Measurements from ENCODE around the gene CD300LG.
"Not testable (repeated sequence)": the region's sequence is repeated elsewhere in the genome, so short reads cannot be mapped to it uniquely, and the experiment has no call there.

The CD300LG gene, protein sequence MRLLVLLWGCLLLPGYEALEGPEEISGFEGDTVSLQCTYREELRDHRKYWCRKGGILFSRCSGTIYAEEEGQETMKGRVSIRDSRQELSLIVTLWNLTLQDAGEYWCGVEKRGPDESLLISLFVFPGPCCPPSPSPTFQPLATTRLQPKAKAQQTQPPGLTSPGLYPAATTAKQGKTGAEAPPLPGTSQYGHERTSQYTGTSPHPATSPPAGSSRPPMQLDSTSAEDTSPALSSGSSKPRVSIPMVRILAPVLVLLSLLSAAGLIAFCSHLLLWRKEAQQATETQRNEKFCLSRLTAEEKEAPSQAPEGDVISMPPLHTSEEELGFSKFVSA

DNA sequence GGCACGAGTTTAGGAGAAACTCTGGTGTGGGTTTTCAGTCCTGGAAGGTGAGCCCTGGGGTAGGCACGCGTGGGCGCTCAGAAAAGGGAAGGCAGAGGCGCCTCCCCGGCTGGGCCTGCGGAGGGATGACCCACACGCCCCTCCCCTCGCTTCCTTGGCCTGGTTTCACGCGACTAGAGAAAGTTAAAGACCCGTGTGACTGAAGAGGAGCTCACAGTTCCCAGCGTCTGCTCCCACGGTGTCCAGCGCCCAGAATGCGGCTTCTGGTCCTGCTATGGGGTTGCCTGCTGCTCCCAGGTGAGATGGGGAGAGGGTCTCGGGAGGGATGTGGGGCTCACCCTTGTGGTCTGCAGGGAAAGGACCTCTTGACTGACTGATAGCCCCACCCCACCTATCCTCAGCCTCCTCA, at the start of gene CD300LG:
CD300LG (plus strand) TSS at position 214 of the 409 bp plus-strand sequence; CDS start at position 255, 41 bp downstream.
- no peak within 1 kb of the TSS for H3K4me3 ChIP-seq (ENCODE audit: low read depth in 1 of 2, low read length in 2 of 2)
- no peak within 1 kb of the TSS for H3K9ac ChIP-seq (ENCODE audit: low read length)
- no peak within 1 kb of the TSS for H3K27ac ChIP-seq (ENCODE audit: low read depth, low read length)
- H3K4me1 ChIP-seq (ENCODE audit: insufficient read depth, low read length), result no peaks in the 10 kb centered on the region
- no peaks in the 10 kb centered on the region for H3K9me3 ChIP-seq (ENCODE audit: low read length)
- H3K36me3 ChIP-seq (ENCODE audit: insufficient read depth, low read length), result no peaks in the 10 kb centered on the region
- H3K27me3 ChIP-seq (ENCODE audit: control insufficient read depth in 1 of 2, insufficient read depth in 2 of 2, low read length in 2 of 2), result peaks cover 0 to 5% of the 10 kb centered on the region in 2 donors

DNA sequence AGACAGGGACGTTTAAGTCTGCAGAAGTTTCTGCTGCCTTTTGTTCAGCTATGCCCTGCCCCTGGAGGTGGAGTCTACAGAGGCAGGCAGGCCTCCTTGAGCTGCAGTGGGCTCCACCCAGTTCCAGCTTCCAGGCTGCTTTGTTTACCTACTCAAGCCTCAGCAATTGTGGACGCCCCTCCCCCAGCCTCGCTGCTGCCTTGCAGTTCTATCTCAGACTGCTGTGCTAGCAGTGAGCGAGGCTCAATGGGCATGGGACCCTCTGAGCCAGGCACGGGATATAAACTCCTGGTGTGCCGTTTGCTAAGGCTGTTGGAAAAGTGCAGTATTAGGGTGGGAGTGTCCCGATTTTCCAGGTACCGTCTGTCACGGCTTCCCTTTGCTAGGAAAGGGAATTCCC, 49.0 kb upstream of the CD300LG start:
- not testable (repeated sequence) for H3K9ac ChIP-seq (ENCODE audit: low read length); H3K27ac ChIP-seq (ENCODE audit: low read depth, low read length); H3K9me3 ChIP-seq (ENCODE audit: low read length); H3K36me3 ChIP-seq (ENCODE audit: insufficient read depth, low read length); H3K4me1 ChIP-seq (ENCODE audit: insufficient read depth, low read length); H3K4me3 ChIP-seq (ENCODE audit: low read depth in 1 of 2, low read length in 2 of 2); H3K27me3 ChIP-seq (ENCODE audit: control insufficient read depth in 1 of 2, insufficient read depth in 2 of 2, low read length in 2 of 2)

GRCh38 chr17:43799047-43799446, 47.9 kb upstream of the CD300LG start:
- Histone ChIP-seq H3K9ac (ENCODE audit: low read length) (no peak overlapping the region), H3K4me3 (ENCODE audit: low read depth in 1 of 2, low read length in 2 of 2) (no peak overlapping the region), H3K9me3 (ENCODE audit: low read length) (no peaks in the 10 kb centered on the region), H3K27ac (ENCODE audit: low read depth, low read length) (no peak overlapping the region), H3K27me3 (ENCODE audit: control insufficient read depth in 1 of 2, insufficient read depth in 2 of 2, low read length in 2 of 2) (no peaks in the 10 kb centered on the region), H3K36me3 (ENCODE audit: insufficient read depth, low read length) (no peaks in the 10 kb centered on the region), H3K4me1 (ENCODE audit: insufficient read depth, low read length) (no peaks in the 10 kb centered on the region)

DNA sequence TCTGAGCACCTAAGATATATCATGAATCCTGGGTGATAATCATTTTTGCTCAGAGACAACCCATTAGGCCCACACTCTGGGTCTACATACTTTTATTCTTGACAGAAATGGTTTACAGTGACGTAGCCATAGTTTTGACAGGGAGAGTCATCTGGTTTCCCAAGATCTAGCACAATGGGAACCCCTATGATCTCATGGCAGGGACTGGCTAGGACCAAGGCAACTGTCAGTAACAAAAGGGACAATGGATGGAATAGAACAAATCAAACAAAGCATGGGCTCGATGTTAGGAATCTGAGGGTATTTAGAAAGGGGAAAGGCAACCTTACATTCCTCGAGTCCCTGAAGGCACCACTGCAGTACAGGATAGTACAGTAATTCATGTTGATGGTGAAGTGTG, 46.2 kb upstream of the CD300LG start:
- H3K4me3 ChIP-seq (ENCODE audit: low read depth in 1 of 2, low read length in 2 of 2), result no peak overlapping the region
- no peaks in the 10 kb centered on the region for H3K27me3 ChIP-seq (ENCODE audit: control insufficient read depth in 1 of 2, insufficient read depth in 2 of 2, low read length in 2 of 2)
- no peak overlapping the region for H3K27ac ChIP-seq (ENCODE audit: low read depth, low read length)
- H3K9ac ChIP-seq (ENCODE audit: low read length), result no peak overlapping the region
- no peaks in the 10 kb centered on the region for H3K9me3 ChIP-seq (ENCODE audit: low read length)
- H3K4me1 ChIP-seq (ENCODE audit: insufficient read depth, low read length), result no peaks in the 10 kb centered on the region
- no peaks in the 10 kb centered on the region for H3K36me3 ChIP-seq (ENCODE audit: insufficient read depth, low read length)

GRCh38 chr17:43801844-43802243, 45.1 kb upstream of the CD300LG start:
- no peak overlapping the region for H3K9ac ChIP-seq (ENCODE audit: low read length)

DNA sequence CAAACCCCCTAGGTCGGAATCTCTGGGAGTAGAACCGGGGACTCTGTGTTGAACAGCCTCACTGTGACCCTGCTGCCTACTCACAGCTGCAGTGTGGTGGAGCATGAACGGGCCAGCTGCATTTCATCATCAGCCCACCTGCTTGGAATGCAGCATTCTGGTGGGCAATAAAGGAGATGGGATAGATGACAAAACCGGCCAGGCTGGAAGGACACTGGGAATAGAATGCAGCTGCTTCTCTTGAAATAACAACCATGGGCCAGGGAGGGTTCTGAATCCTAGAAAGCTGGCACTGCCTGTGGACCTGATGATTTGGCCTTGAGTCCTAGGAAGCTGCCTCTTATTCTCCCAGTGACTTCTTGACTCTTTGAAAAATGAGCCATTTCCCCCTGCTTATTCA, 43.2 kb upstream of the CD300LG start:
- H3K27ac ChIP-seq (ENCODE audit: low read depth, low read length), result no peak overlapping the region
- H3K27me3 ChIP-seq (ENCODE audit: control insufficient read depth in 1 of 2, insufficient read depth in 2 of 2, low read length in 2 of 2), result no peaks in the 10 kb centered on the region
- no peaks in the 10 kb centered on the region for H3K9me3 ChIP-seq (ENCODE audit: low read length)
- peaks cover 4% of the 10 kb centered on the region for H3K36me3 ChIP-seq (ENCODE audit: insufficient read depth, low read length)
- no peak overlapping the region for H3K9ac ChIP-seq (ENCODE audit: low read length)
- no peak overlapping the region for H3K4me3 ChIP-seq (ENCODE audit: low read depth in 1 of 2, low read length in 2 of 2)
- no peaks in the 10 kb centered on the region for H3K4me1 ChIP-seq (ENCODE audit: insufficient read depth, low read length)

More at GRCh38 chr17:43801844-43802243, 45.1 kb upstream of the CD300LG start:
- Histone ChIP-seq H3K9me3 (ENCODE audit: low read length) (no peaks in the 10 kb centered on the region), H3K36me3 (ENCODE audit: insufficient read depth, low read length) (no peaks in the 10 kb centered on the region), H3K27ac (ENCODE audit: low read depth, low read length) (no peak overlapping the region), H3K27me3 (ENCODE audit: control insufficient read depth in 1 of 2, insufficient read depth in 2 of 2, low read length in 2 of 2) (no peaks in the 10 kb centered on the region), H3K4me3 (ENCODE audit: low read depth in 1 of 2, low read length in 2 of 2) (no peak overlapping the region), H3K4me1 (ENCODE audit: insufficient read depth, low read length) (no peaks in the 10 kb centered on the region)

DNA sequence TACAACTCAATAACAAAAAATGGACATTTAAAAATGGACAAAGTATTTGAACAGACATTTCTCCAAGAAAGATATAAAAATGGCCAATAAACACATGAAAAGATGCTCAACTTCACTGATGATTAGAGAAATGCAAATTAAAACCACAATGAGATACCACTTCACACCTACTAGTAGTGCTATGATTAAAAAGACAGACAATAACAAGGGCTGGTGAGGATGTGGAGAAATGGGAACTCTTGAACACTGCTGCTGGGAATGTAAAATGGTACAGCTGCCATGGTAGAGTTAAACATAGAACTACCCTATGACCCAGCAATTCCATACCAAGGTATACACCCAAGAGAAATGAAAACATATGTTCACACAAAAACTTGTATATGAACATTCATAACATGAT, 41.9 kb upstream of the CD300LG start:
- no peaks in the 10 kb centered on the region for H3K9me3 ChIP-seq (ENCODE audit: low read length)
- H3K36me3 ChIP-seq (ENCODE audit: insufficient read depth, low read length), result peaks cover 9% of the 10 kb centered on the region
- no peak overlapping the region for H3K9ac ChIP-seq (ENCODE audit: low read length)

GRCh38 chr17:43808076-43808475, 38.9 kb upstream of the CD300LG start:
- Histone ChIP-seq H3K27ac (ENCODE audit: low read depth, low read length) (no peak overlapping the region), H3K4me1 (ENCODE audit: insufficient read depth, low read length) (no peaks in the 10 kb centered on the region), H3K9ac (ENCODE audit: low read length) (no peak overlapping the region), H3K27me3 (ENCODE audit: control insufficient read depth in 1 of 2, insufficient read depth in 2 of 2, low read length in 2 of 2) (no peaks in the 10 kb centered on the region), H3K4me3 (ENCODE audit: low read depth in 1 of 2, low read length in 2 of 2) (no peak overlapping the region), H3K9me3 (ENCODE audit: low read length) (no peaks in the 10 kb centered on the region), H3K36me3 (ENCODE audit: insufficient read depth, low read length) (peaks cover 18% of the 10 kb centered on the region)

More for the DNA sequence above, 41.9 kb upstream of the CD300LG start:
- no peaks in the 10 kb centered on the region for H3K27me3 ChIP-seq (ENCODE audit: control insufficient read depth in 1 of 2, insufficient read depth in 2 of 2, low read length in 2 of 2)
- no peak overlapping the region for H3K4me3 ChIP-seq (ENCODE audit: low read depth in 1 of 2, low read length in 2 of 2)
- no peak overlapping the region for H3K27ac ChIP-seq (ENCODE audit: low read depth, low read length)
- no peaks in the 10 kb centered on the region for H3K4me1 ChIP-seq (ENCODE audit: insufficient read depth, low read length)

GRCh38 chr17:43809121-43809520, 37.9 kb upstream of the CD300LG start:
- Histone ChIP-seq H3K36me3 (ENCODE audit: insufficient read depth, low read length) (peaks cover 28% of the 10 kb centered on the region), H3K9me3 (ENCODE audit: low read length) (no peaks in the 10 kb centered on the region), H3K27me3 (ENCODE audit: control insufficient read depth in 1 of 2, insufficient read depth in 2 of 2, low read length in 2 of 2) (no peaks in the 10 kb centered on the region), H3K9ac (ENCODE audit: low read length) (no peak overlapping the region), H3K27ac (ENCODE audit: low read depth, low read length) (no peak overlapping the region), H3K4me1 (ENCODE audit: insufficient read depth, low read length) (no peaks in the 10 kb centered on the region), H3K4me3 (ENCODE audit: low read depth in 1 of 2, low read length in 2 of 2) (no peak overlapping the region)

- Histone ChIP-seq H3K9ac (ENCODE audit: low read length) (no peak overlapping the region), H3K36me3 (ENCODE audit: insufficient read depth, low read length) (peaks cover 32% of the 10 kb centered on the region), H3K27ac (ENCODE audit: low read depth, low read length) (no peak overlapping the region), H3K27me3 (ENCODE audit: control insufficient read depth in 1 of 2, insufficient read depth in 2 of 2, low read length in 2 of 2) (no peaks in the 10 kb centered on the region), H3K4me3 (ENCODE audit: low read depth in 1 of 2, low read length in 2 of 2) (no peak overlapping the region), H3K4me1 (ENCODE audit: insufficient read depth, low read length) (no peaks in the 10 kb centered on the region), H3K9me3 (ENCODE audit: low read length) (no peaks in the 10 kb centered on the region)
Observed at GRCh38 chr17:43810226-43810715, 36.7 kb upstream of the CD300LG start.

GRCh38 chr17:43810823-43811222, 36.2 kb upstream of the CD300LG start:
- H3K4me3 ChIP-seq (ENCODE audit: low read depth in 1 of 2, low read length in 2 of 2), result no peak overlapping the region
- no peaks in the 10 kb centered on the region for H3K4me1 ChIP-seq (ENCODE audit: insufficient read depth, low read length)
- H3K27me3 ChIP-seq (ENCODE audit: control insufficient read depth in 1 of 2, insufficient read depth in 2 of 2, low read length in 2 of 2), result no peaks in the 10 kb centered on the region
- H3K27ac ChIP-seq (ENCODE audit: low read depth, low read length), result no peak overlapping the region
- peaks cover 32% of the 10 kb centered on the region for H3K36me3 ChIP-seq (ENCODE audit: insufficient read depth, low read length)
- H3K9ac ChIP-seq (ENCODE audit: low read length), result no peak overlapping the region
- H3K9me3 ChIP-seq (ENCODE audit: low read length), result no peaks in the 10 kb centered on the region

Data from muscle layer of colon (tissue), 2 donors.